ENCODE measurements around the gene PTPRT. TPM values are rescaled to one million over a fixed set of nuclear protein-coding genes. Genes with fewer than 3 reads are reported as not detected.

The PTPRT gene
- total RNA-seq, 2 experiments from 2014 or later: not detected

GRCh38 chr20:43009532-43009931 is 180.2 kb downstream of the PTPRT start:
- ATAC-seq (no peak), DNase-seq (no peak)
- ChIA-PET POLR2A (no interaction called here), CTCF (no interaction called here)
- Mint-ChIP-seq H3K27ac (no peak overlapping the region), H3K4me3 (no peak overlapping the region), H3K4me1 (ENCODE audit: low read depth) (no peaks in the 10 kb centered on the region), H3K36me3 (ENCODE audit: low read depth) (no peaks in the 10 kb centered on the region), H3K27me3 (ENCODE audit: low read depth) (no peaks in the 10 kb centered on the region), H3K9me3 (ENCODE audit: insufficient read depth) (no peaks in the 10 kb centered on the region)

- CTCF ChIA-PET: no interaction called here
- Mint-ChIP-seq H3K4me1 (ENCODE audit: low read depth) (no peaks in the 10 kb centered on the region), H3K4me3 (no peak overlapping the region), H3K27ac (no peak overlapping the region), H3K9me3 (ENCODE audit: insufficient read depth) (no peaks in the 10 kb centered on the region), H3K27me3 (ENCODE audit: low read depth) (no peaks in the 10 kb centered on the region), H3K36me3 (ENCODE audit: low read depth) (no peaks in the 10 kb centered on the region)
- no peak for DNase-seq
- POLR2A ChIA-PET: interaction anchor here (0.6 kb wide), 1 partner anchor 254 kb away, joined by 4 read pairs; no protein-coding TSS in a partner anchor
- ATAC-seq: no peak
These were observed 182.2 kb downstream of the PTPRT start for GRCh38 chr20:43007525-43007924.

- ATAC-seq (no peak), DNase-seq (no peak)
- no peaks in the 10 kb centered on the region for H3K4me1 Mint-ChIP-seq (ENCODE audit: low read depth)
- no peaks in the 10 kb centered on the region for H3K27me3 Mint-ChIP-seq (ENCODE audit: low read depth)
- H3K27ac Mint-ChIP-seq: no peak overlapping the region
- ChIA-PET CTCF (no interaction called here), POLR2A (interaction anchor here (0.6 kb wide), 1 partner anchor 255 kb away, joined by 4 read pairs; no protein-coding TSS in a partner anchor)
- H3K4me3 Mint-ChIP-seq: no peak overlapping the region
- no peaks in the 10 kb centered on the region for H3K9me3 Mint-ChIP-seq (ENCODE audit: insufficient read depth)
- no peaks in the 10 kb centered on the region for H3K36me3 Mint-ChIP-seq (ENCODE audit: low read depth)
These were observed 182.9 kb downstream of the PTPRT start for GRCh38 chr20:43006651-43007375.

- POLR2A ChIA-PET: no interaction called here
- no peak overlapping the region for H3K4me3 Mint-ChIP-seq
These were observed 186.3 kb downstream of the PTPRT start for GRCh38 chr20:43003318-43003944.

GRCh38 chr20:42996141-42996540 is 193.6 kb downstream of the PTPRT start:
- no peaks in the 10 kb centered on the region for H3K4me1 Mint-ChIP-seq (ENCODE audit: low read depth)
- CTCF ChIA-PET: no interaction called here
- DNase-seq (no peak), ATAC-seq (no peak)
- no peak overlapping the region for H3K4me3 Mint-ChIP-seq
- H3K36me3 Mint-ChIP-seq (ENCODE audit: low read depth): no peaks in the 10 kb centered on the region
- H3K27me3 Mint-ChIP-seq (ENCODE audit: low read depth): no peaks in the 10 kb centered on the region
- POLR2A ChIA-PET: no interaction called here
- no peaks in the 10 kb centered on the region for H3K9me3 Mint-ChIP-seq (ENCODE audit: insufficient read depth)
- no peak overlapping the region for H3K27ac Mint-ChIP-seq

More at GRCh38 chr20:43003318-43003944, 186.3 kb downstream of the PTPRT start:
- DNase-seq: no peak
- Mint-ChIP-seq H3K27me3 (ENCODE audit: low read depth) (no peaks in the 10 kb centered on the region), H3K36me3 (ENCODE audit: low read depth) (no peaks in the 10 kb centered on the region), H3K4me1 (ENCODE audit: low read depth) (no peaks in the 10 kb centered on the region), H3K27ac (no peak overlapping the region), H3K9me3 (ENCODE audit: insufficient read depth) (no peaks in the 10 kb centered on the region)
- CTCF ChIA-PET: no interaction called here
- ATAC-seq: no peak

GRCh38 chr20:42988319-42988718 is 201.4 kb downstream of the PTPRT start:
- ATAC-seq (no peak), DNase-seq (no peak)
- Mint-ChIP-seq H3K9me3 (ENCODE audit: insufficient read depth) (no peaks in the 10 kb centered on the region), H3K27ac (no peak overlapping the region), H3K4me3 (no peak overlapping the region), H3K4me1 (ENCODE audit: low read depth) (no peaks in the 10 kb centered on the region), H3K27me3 (ENCODE audit: low read depth) (no peaks in the 10 kb centered on the region), H3K36me3 (ENCODE audit: low read depth) (no peaks in the 10 kb centered on the region)
- POLR2A ChIA-PET: no interaction called here
- CTCF ChIA-PET: no interaction called here

- no peak for DNase-seq
- no peak for ATAC-seq
- Mint-ChIP-seq H3K27ac (no peak overlapping the region), H3K27me3 (ENCODE audit: low read depth) (no peaks in the 10 kb centered on the region), H3K4me1 (ENCODE audit: low read depth) (no peaks in the 10 kb centered on the region), H3K4me3 (no peak overlapping the region), H3K9me3 (ENCODE audit: insufficient read depth) (no peaks in the 10 kb centered on the region), H3K36me3 (ENCODE audit: low read depth) (no peaks in the 10 kb centered on the region)
- ChIA-PET POLR2A (no interaction called here), CTCF (no interaction called here)
These were observed 202.2 kb downstream of the PTPRT start for GRCh38 chr20:42987376-42988114.

GRCh38 chr20:42986143-42986773 is 203.4 kb downstream of the PTPRT start:
- Mint-ChIP-seq H3K4me1 (ENCODE audit: low read depth) (no peaks in the 10 kb centered on the region), H3K9me3 (ENCODE audit: insufficient read depth) (no peaks in the 10 kb centered on the region), H3K36me3 (ENCODE audit: low read depth) (no peaks in the 10 kb centered on the region), H3K27ac (no peak overlapping the region), H3K4me3 (no peak overlapping the region), H3K27me3 (ENCODE audit: low read depth) (no peaks in the 10 kb centered on the region)
- no peak for DNase-seq
- ChIA-PET POLR2A (no interaction called here), CTCF (no interaction called here)
- ATAC-seq: no peak

- H3K4me3 Mint-ChIP-seq: no peak overlapping the region
These were observed 204.1 kb downstream of the PTPRT start for GRCh38 chr20:42985628-42986027.

GRCh38 chr20:42982218-42982617 is 207.5 kb downstream of the PTPRT start:
- no peaks in the 10 kb centered on the region for H3K36me3 Mint-ChIP-seq (ENCODE audit: low read depth)
- no peak overlapping the region for H3K4me3 Mint-ChIP-seq
- DNase-seq (no peak), ATAC-seq (no peak)
- no peaks in the 10 kb centered on the region for H3K9me3 Mint-ChIP-seq (ENCODE audit: insufficient read depth)
- no peaks in the 10 kb centered on the region for H3K27me3 Mint-ChIP-seq (ENCODE audit: low read depth)
- CTCF ChIA-PET: no interaction called here
- H3K4me1 Mint-ChIP-seq (ENCODE audit: low read depth): no peaks in the 10 kb centered on the region
- H3K27ac Mint-ChIP-seq: no peak overlapping the region
- POLR2A ChIA-PET: no interaction called here

More at GRCh38 chr20:42985628-42986027, 204.1 kb downstream of the PTPRT start:
- ATAC-seq (no peak), DNase-seq (no peak)
- ChIA-PET POLR2A (no interaction called here), CTCF (no interaction called here)
- Mint-ChIP-seq H3K27me3 (ENCODE audit: low read depth) (no peaks in the 10 kb centered on the region), H3K4me1 (ENCODE audit: low read depth) (no peaks in the 10 kb centered on the region), H3K27ac (no peak overlapping the region), H3K36me3 (ENCODE audit: low read depth) (no peaks in the 10 kb centered on the region), H3K9me3 (ENCODE audit: insufficient read depth) (no peaks in the 10 kb centered on the region)

- no peaks in the 10 kb centered on the region for H3K9me3 Mint-ChIP-seq (ENCODE audit: insufficient read depth)
- no peaks in the 10 kb centered on the region for H3K27me3 Mint-ChIP-seq (ENCODE audit: low read depth)
- ChIA-PET POLR2A (no interaction called here), CTCF (no interaction called here)
- DNase-seq (no peak), ATAC-seq (no peak)
- H3K36me3 Mint-ChIP-seq (ENCODE audit: low read depth): no peaks in the 10 kb centered on the region
- H3K4me3 Mint-ChIP-seq: no peak overlapping the region
- H3K4me1 Mint-ChIP-seq (ENCODE audit: low read depth): no peaks in the 10 kb centered on the region
- H3K27ac Mint-ChIP-seq: no peak overlapping the region
These were observed 208.5 kb downstream of the PTPRT start for GRCh38 chr20:42981253-42981652.

GRCh38 chr20:42979720-42980119 is 210.0 kb downstream of the PTPRT start:
- ChIA-PET CTCF (no interaction called here), POLR2A (no interaction called here)
- H3K36me3 Mint-ChIP-seq (ENCODE audit: low read depth): no peaks in the 10 kb centered on the region
- H3K4me1 Mint-ChIP-seq (ENCODE audit: low read depth): no peaks in the 10 kb centered on the region
- H3K4me3 Mint-ChIP-seq: no peak overlapping the region
- no peak overlapping the region for H3K27ac Mint-ChIP-seq
- H3K27me3 Mint-ChIP-seq (ENCODE audit: low read depth): no peaks in the 10 kb centered on the region
- ATAC-seq: no peak
- H3K9me3 Mint-ChIP-seq (ENCODE audit: insufficient read depth): no peaks in the 10 kb centered on the region
- DNase-seq: no peak

All from activated CD8-positive, alpha-beta T cell treated with anti-CD3 and anti-CD28 coated beads, Interleukin-2, amount 10 ng/mL, durations not matched to agents 7 days and 5 days (primary cell).